ENCODE results near the gene SLC35E4.
A peak's percentile ranks its signal among the peaks of the same experiment; 100 is the strongest.

SLC35E4 gene

GRCh38 chr22:30691204-30691603, 55.6 kb downstream of the SLC35E4 start:
- DNase-seq (ENCODE audit: low read depth) = no peak

- DNase-seq (ENCODE audit: low read depth) = peak; percentile 25
Measured at GRCh38 chr22:30694171-30694639, 58.6 kb downstream of the SLC35E4 start.

GRCh38 chr22:30694640-30695350, 59.2 kb downstream of the SLC35E4 start, which contains the start of gene OSBP2:
OSBP2 (plus strand) TSS chr22:30694874; CDS start chr22:30694910, 36 bp downstream.
- DNase-seq (ENCODE audit: low read depth) = no peak

GRCh38 chr22:30695351-30695851, 59.8 kb downstream of the SLC35E4 start:
- no peak for DNase-seq (ENCODE audit: low read depth)

GRCh38 chr22:30695871-30696655, 60.5 kb downstream of the SLC35E4 start:
- DNase-seq (ENCODE audit: low read depth) = no peak

Data from stimulated activated CD8-positive, alpha-beta memory T cell treated with anti-CD3 and anti-CD28 coated beads, Interleukin-12 subunit alpha, Interleukin-12 subunit beta, amount 100 ng/mL, for 1 hour (primary cell).